HepG2 (cell line): ENCODE measurements around the gene PCGF5. TPM values are rescaled to one million over a fixed set of nuclear protein-coding genes. Genes with fewer than 3 reads are reported as not detected.

ENCODE experiments used
- ATF7 ChIP-seq, 2 experiments: fragments of 450-650 bp in 1 of 2; sonication (generic) in 1 of 2; formaldehyde crosslinking in 1 of 2; IDR thresholded peaks; 2 replicates each; pipeline versions ENCODE4 v1.4.0 to v1.6.1; 2016 to 2020; ENCODE audit warnings: antibody characterized with exemption in 1 of 2, mild to moderate bottlenecking in 1 of 2, missing genetic modification reagents in 1 of 2
- CENPT ChIP-seq: sonication (generic); formaldehyde crosslinking; IDR thresholded peaks from 2 replicates; pipeline ENCODE4 v1.8.0; 2022; ENCODE audit warnings: low read depth, mild to moderate bottlenecking, moderate library complexity, missing genetic modification reagents
- ERF ChIP-seq: IDR thresholded peaks from 2 replicates; pipeline ENCODE4 v1.6.1; 2018; ENCODE audit warnings: missing biosample characterization, missing genetic modification reagents
- FOXC1 ChIP-seq: sonication (generic); formaldehyde crosslinking; IDR thresholded peaks from 2 replicates; pipeline ENCODE4 v1.8.0; 2022; ENCODE audit warnings: mild to moderate bottlenecking, missing genetic modification reagents, borderline replicate concordance
- GATAD2A ChIP-seq: IDR thresholded peaks from 2 replicates; pipeline ENCODE4 v1.6.1; 2016
- GMEB2 ChIP-seq: IDR thresholded peaks from 2 replicates; pipeline ENCODE4 v1.6.1; 2016; ENCODE audit warnings: missing biosample characterization, missing genetic modification reagents, low read depth
- NR2F6 ChIP-seq, 2 experiments: IDR thresholded peaks; 2 replicates each; pipeline ENCODE4 v1.6.1; 2016; ENCODE audit warnings: antibody characterized with exemption in 1 of 2, mild to moderate bottlenecking in 1 of 2
- PREB ChIP-seq: sonication (generic); formaldehyde crosslinking; IDR thresholded peaks from 2 replicates; pipeline ENCODE4 v1.4.0; 2020; ENCODE audit warnings: missing genetic modification reagents
- RXRB ChIP-seq: IDR thresholded peaks from 2 replicates; pipeline ENCODE4 v1.6.1; 2016; ENCODE audit warnings: borderline replicate concordance, missing genetic modification reagents, missing compliant biosample characterization
- SALL1 ChIP-seq: sonication (generic); formaldehyde crosslinking; IDR thresholded peaks from 2 replicates; pipeline ENCODE4 v1.8.0; 2022; ENCODE audit warnings: mild to moderate bottlenecking, missing genetic modification reagents
- STAG1 ChIP-seq: sonication (generic); formaldehyde crosslinking; IDR thresholded peaks from 2 replicates; pipeline ENCODE4 v1.4.0; 2020; ENCODE audit warnings: missing genetic modification reagents
- TEAD3 ChIP-seq: optimal IDR thresholded peaks from 2 replicates; pipeline ENCODE3; 2016; ENCODE audit warnings: borderline replicate concordance
- UBTF ChIP-seq: sonication (generic); formaldehyde crosslinking; IDR thresholded peaks from 2 replicates; pipeline ENCODE4 v1.4.0; 2020; ENCODE audit warnings: mild to moderate bottlenecking, missing genetic modification reagents
- ZNF326 ChIP-seq: sonication (generic); formaldehyde crosslinking; IDR thresholded peaks from 2 replicates; pipeline ENCODE4 v1.4.0; 2020; ENCODE audit warnings: missing genetic modification reagents, borderline replicate concordance
- ZNF383 ChIP-seq: sonication (generic); formaldehyde crosslinking; IDR thresholded peaks from 2 replicates; pipeline ENCODE4 v1.4.0; 2020; ENCODE audit warnings: missing genetic modification reagents, mild to moderate bottlenecking, borderline replicate concordance
- ZNF530 ChIP-seq: sonication (generic); formaldehyde crosslinking; IDR thresholded peaks from 2 replicates; pipeline ENCODE4 v1.5.0; 2020; ENCODE audit warnings: low read depth, mild to moderate bottlenecking, missing genetic modification reagents
- ZNF687 ChIP-seq: sonication (generic); formaldehyde crosslinking; IDR thresholded peaks from 2 replicates; pipeline ENCODE4 v1.5.1; 2020; ENCODE audit warnings: mild to moderate bottlenecking, missing genetic modification reagents, moderate library complexity
- ZNF691 ChIP-seq: sonication (generic); formaldehyde crosslinking; IDR thresholded peaks from 2 replicates; pipeline ENCODE4 v1.4.0; 2020; ENCODE audit warnings: missing genetic modification reagents, low read depth, mild to moderate bottlenecking, borderline replicate concordance
- ZSCAN31 ChIP-seq: sonication (generic); formaldehyde crosslinking; IDR thresholded peaks from 2 replicates; pipeline ENCODE4 v1.5.0; 2020; ENCODE audit warnings: low read depth, mild to moderate bottlenecking, missing genetic modification reagents
- polyA plus RNA-seq, 8 experiments: library from polyadenylated mRNA; depleted of rRNA in 3 of 8; stranded (reverse) in 7 of 8; unstranded in 1 of 8; fragments of >200 nt; fragmentation: Illumina TruSeq in 4 of 8; extraction: Trizol in 4 of 8; gene quantifications; 2 replicates each; pipeline versions ENCODE4 v1.2.1 to v1.2.3, GENCODE V29; 2011 to 2016; ENCODE audit warnings: low read depth in 4 of 8, missing spikeins in 1 of 8, mixed read lengths in 1 of 8; ENCODE audit not compliant: insufficient read depth in 1 of 8
- total RNA-seq, 5 experiments: library from RNA; depleted of rRNA; stranded (reverse); fragments of >200 nt; fragmentation: Illumina TruSeq; extraction: Trizol; gene quantifications; 2 replicates each; pipeline ENCODE4 v1.2.3, GENCODE V29; 2016; ENCODE audit warnings: low read depth in 1 of 5

The PCGF5 gene
- total and polyA plus RNA-seq, 2 of the 13 experiments (the other 11 are each of a cell fraction or from before 2014, with no cell fraction given) = 61.3 to 138 TPM

GRCh38 chr10:91298224-91298871 is 77.9 kb downstream of the PCGF5 start (continued):
- no peak for TF ChIP-seq PREB (CRISPR knock-in tag)
- peak; percentile 74; the same call in 1 of the 2 replicates for TF ChIP-seq ERF (CRISPR knock-in tag)
- TF ChIP-seq GMEB2 (CRISPR knock-in tag) = no peak
- TF ChIP-seq ZSCAN31 (CRISPR knock-in tag) = no peak
- 0 out of 2 replicates have a peak, but pooled peaks have one; percentile 22 for TF ChIP-seq UBTF (CRISPR knock-in tag)
- TF ChIP-seq ZNF326 = no peak
- TF ChIP-seq ATF7 (IDR thresholded peaks at IDR 0.05) = no peak
- TF ChIP-seq ATF7 (CRISPR knock-in tag; IDR thresholded peaks at IDR 0.05) = peak; percentile 35; the same call in 1 of the 2 replicates
- TF ChIP-seq GATAD2A (CRISPR knock-in tag) = peak; percentile 44; the same call in 1 of the 2 replicates
- no peak for TF ChIP-seq CENPT
- peak; percentile 86 for TF ChIP-seq STAG1 (CRISPR knock-in tag)
- 0 out of 2 replicates have a peak, but pooled peaks have one; percentile 21 for TF ChIP-seq RXRB
- peak; percentile 56; the same call in 1 of the 2 replicates for TF ChIP-seq SALL1 (CRISPR knock-in tag)
- no peak for TF ChIP-seq ZNF383 (CRISPR knock-in tag)
- 0 out of 2 replicates have a peak, but pooled peaks have one; percentile 51 for TF ChIP-seq FOXC1 (CRISPR knock-in tag)
- no peak for TF ChIP-seq NR2F6 (IDR thresholded peaks at IDR 0.05)
- no peak for TF ChIP-seq NR2F6 (CRISPR knock-in tag; IDR thresholded peaks at IDR 0.05)
- TF ChIP-seq TEAD3 = peak; percentile 12
- TF ChIP-seq ZNF691 (CRISPR knock-in tag) = 0 out of 2 replicates have a peak, but pooled peaks have one; percentile 23
- TF ChIP-seq ZNF530 (CRISPR knock-in tag) = no peak
- peak; percentile 31 for TF ChIP-seq ZNF687 (CRISPR knock-in tag)
